CD14-positive monocyte (primary cell): Measurements from ENCODE around the gene AMPH. TPM values are rescaled to one million over a fixed set of nuclear protein-coding genes. Genes with fewer than 3 reads are reported as not detected.
A peak's percentile ranks its signal among the peaks of the same experiment; 100 is the strongest.
"Not testable (repeated sequence)": the region's sequence is repeated elsewhere in the genome, so short reads cannot be mapped to it uniquely, and the experiment has no call there.

ENCODE experiments used
- DNase-seq, 3 donors: peaks; one replicate each; pipeline ENCODE4 v3.0.0-alpha.2; 2011 to 2022
- H2AFZ ChIP-seq: 2 replicates; pipeline ENCODE4 v1.6.0; 2012; ENCODE audit warnings: mild to moderate bottlenecking, low read depth, low read length, inconsistent platforms; ENCODE audit not compliant: insufficient read depth, poor library complexity, severe bottlenecking
- H3K27ac ChIP-seq, 2 donors: 1 replicate in 1 of 2; 2 replicates in 1 of 2; pipeline ENCODE4 v1.5.1; 2012 to 2013; ENCODE audit warnings: low read length in 2 of 2, control low read depth in 1 of 2, inconsistent platforms in 1 of 2, low read depth in 1 of 2, mild to moderate bottlenecking in 1 of 2
- H3K27me3 ChIP-seq, 2 donors: one replicate each; pipeline versions ENCODE4 v1.6.0 to v1.6.1; 2011 to 2013; ENCODE audit warnings: low read length in 2 of 2; ENCODE audit not compliant: control insufficient read depth in 2 of 2, insufficient read depth in 2 of 2
- H3K36me3 ChIP-seq, 2 donors: replicated peaks in 1 of 2; 1 replicate in 1 of 2; 2 replicates in 1 of 2; pipeline versions ENCODE4 v1.5.1 to v1.6.1; 2012 to 2013; ENCODE audit warnings: low read length in 2 of 2, control low read depth in 1 of 2, inconsistent platforms in 1 of 2, mild to moderate bottlenecking in 1 of 2; ENCODE audit not compliant: insufficient read depth in 2 of 2, control insufficient read depth in 1 of 2
- H3K4me1 ChIP-seq, 2 donors: 1 replicate in 1 of 2; 2 replicates in 1 of 2; pipeline versions ENCODE4 v1.5.1 to v1.6.1; 2012 to 2013; ENCODE audit warnings: low read length in 2 of 2, control low read depth in 1 of 2, inconsistent platforms in 1 of 2, mild to moderate bottlenecking in 1 of 2, moderate library complexity in 1 of 2; ENCODE audit not compliant: insufficient read depth in 2 of 2, control insufficient read depth in 1 of 2
- H3K4me2 ChIP-seq: replicated peaks from 2 replicates; pipeline ENCODE3; 2012; ENCODE audit warnings: low read length, moderate library complexity, mild to moderate bottlenecking; ENCODE audit not compliant: poor library complexity, severe bottlenecking; ENCODE audit errors: extremely low read depth
- H3K4me3 ChIP-seq, 3 experiments: fragments of 200-600 bp in 1 of 3; sonication (generic) in 1 of 3; replicated peaks in 1 of 3; 1 replicate in 2 of 3; 2 replicates in 1 of 3; pipeline ENCODE4 v1.5.1; 2011 to 2013; ENCODE audit warnings: low read length in 3 of 3, mild to moderate bottlenecking in 3 of 3, control low read depth in 2 of 3, low read depth in 2 of 3, inconsistent platforms in 1 of 3, moderate library complexity in 1 of 3
- H3K79me2 ChIP-seq: 2 replicates; pipeline ENCODE4 v1.6.0; 2012; ENCODE audit warnings: mild to moderate bottlenecking, control low read depth, inconsistent platforms, low read length, moderate library complexity; ENCODE audit not compliant: insufficient read depth
- H3K9ac ChIP-seq: 2 replicates; pipeline ENCODE4 v1.6.0; 2017; ENCODE audit warnings: low read length, mild to moderate bottlenecking; ENCODE audit not compliant: insufficient read depth, poor library complexity, severe bottlenecking
- H3K9me3 ChIP-seq, 2 donors: replicated peaks in 1 of 2; 1 replicate in 1 of 2; 2 replicates in 1 of 2; pipeline versions ENCODE4 v1.5.1 to v1.6.1; 2012 to 2013; ENCODE audit warnings: low read length in 2 of 2, control low read depth in 1 of 2; ENCODE audit not compliant: control insufficient read depth in 1 of 2, insufficient read depth in 1 of 2
- H4K20me1 ChIP-seq: 2 replicates; pipeline ENCODE4 v1.6.0; 2012; ENCODE audit warnings: mild to moderate bottlenecking, low read length, control low read depth, moderate library complexity; ENCODE audit not compliant: insufficient read depth
- H3K27ac Mint-ChIP-seq, 7 donors: one replicate each; pipeline ENCODE4 v1.8.0; 2020; ENCODE audit warnings: mild to moderate bottlenecking in 7 of 7, mixed read lengths in 7 of 7, moderate library complexity in 6 of 7, inconsistent platforms in 2 of 7
- H3K27me3 Mint-ChIP-seq, 3 donors: one replicate each; pipeline ENCODE4 v1.8.0; 2021 to 2022; ENCODE audit warnings: low read depth in 3 of 3, mild to moderate bottlenecking in 3 of 3, mixed read lengths in 3 of 3, moderate library complexity in 3 of 3, inconsistent platforms in 1 of 3
- H3K36me3 Mint-ChIP-seq, 2 donors: one replicate each; pipeline ENCODE4 v1.8.0; 2020; ENCODE audit warnings: mixed read lengths in 2 of 2, inconsistent platforms in 1 of 2, mild to moderate bottlenecking in 1 of 2
- H3K4me1 Mint-ChIP-seq: one replicate; pipeline ENCODE4 v1.8.0; 2020; ENCODE audit warnings: mild to moderate bottlenecking, mixed read lengths
- H3K4me3 Mint-ChIP-seq, 2 donors: one replicate each; pipeline ENCODE4 v1.8.0; 2020; ENCODE audit warnings: mild to moderate bottlenecking in 2 of 2, mixed read lengths in 2 of 2, moderate library complexity in 1 of 2
- H3K9me3 Mint-ChIP-seq, 7 donors: one replicate each; pipeline ENCODE4 v1.8.0; 2020 to 2022; ENCODE audit warnings: mixed read lengths in 7 of 7, mild to moderate bottlenecking in 6 of 7, moderate library complexity in 6 of 7, inconsistent platforms in 2 of 7
- CTCF ChIP-seq: fragments of 200-600 bp; IDR thresholded peaks from one replicate; pipeline ENCODE4 v1.8.0; 2022; ENCODE audit warnings: antibody characterized with exemption, mild to moderate bottlenecking
- WGBS: methylation state at CpG from one replicate; pipeline ENCODE4 v1.1.5; 2013; ENCODE audit warnings: missing lambda C conversion rate; ENCODE audit not compliant: insufficient coverage; 5-methylcytosine and 5-hydroxymethylcytosine counted together
- intact Hi-C, 2 donors: fragments of 100-400 bp; cut with micrococcal nuclease; formaldehyde crosslinking; loops; one replicate each; pipeline versions ENCODE4 v1.15.0 to v1.15.1; 2023
- polyA plus RNA-seq, 3 donors: library from polyadenylated mRNA; depleted of rRNA in 1 of 3; unstranded in 2 of 3; stranded (reverse) in 1 of 3; fragments of 300-500 nt in 2 of 3; fragments of >200 nt in 1 of 3; fragmentation: Illumina TruSeq in 2 of 3; gene quantifications; 1 replicate in 2 of 3; 2 replicates in 1 of 3; pipeline ENCODE4 v1.2.3, GENCODE V29; 2012 to 2021

The AMPH gene
- polyA plus RNA-seq, 3 donors = 0.61 to 0.96 (median 0.67) TPM

GRCh38 chr7:38341172-38341705, 289.9 kb downstream of the AMPH start:
- H3K27me3 Mint-ChIP-seq, H3K4me3 ChIP-seq, intact Hi-C loops, H3K36me3 ChIP-seq, H3K36me3 Mint-ChIP-seq, H4K20me1 ChIP-seq, H3K9me3 Mint-ChIP-seq, H3K79me2 ChIP-seq, H3K27me3 ChIP-seq, H3K9me3 ChIP-seq, H3K9ac ChIP-seq, H3K4me2 ChIP-seq: not testable (repeated sequence)
- H3K4me1 Mint-ChIP-seq = peaks cover 55% of the 10 kb centered on the region
- peak overlapping the region; percentile 39 to 90 (median 76) for H3K27ac Mint-ChIP-seq
- H3K4me3 Mint-ChIP-seq = peak overlapping the region; percentile 27 to 55
- Histone ChIP-seq H3K27ac (peak overlapping the region; percentile 57 to 65), H3K4me1 (peaks cover 44 to 46% of the 10 kb centered on the region in 2 donors), H2AFZ (peak overlapping the region; percentile 26)
- WGBS = 21% methylated on average over 2 of the region's 2 CpGs
- DNase-seq = peak; percentile 42 to 92 (median 61)

GRCh38 chr7:38339953-38340819, 291.0 kb downstream of the AMPH start:
- TF ChIP-seq CTCF = no peak
- intact Hi-C loops = loop anchor here in 1 of 2 donors (5.0 kb wide), 1 partner anchor 123 kb away; no protein-coding TSS in a partner anchor
- no peaks in the 10 kb centered on the region for H3K27me3 ChIP-seq
- DNase-seq = no peak
- no peaks in the 10 kb centered on the region for H3K36me3 Mint-ChIP-seq
- H3K9me3 Mint-ChIP-seq = no peaks in the 10 kb centered on the region
- no peaks in the 10 kb centered on the region for H3K79me2 ChIP-seq
- no peak overlapping the region for H3K4me2 ChIP-seq
- no peak overlapping the region for H2AFZ ChIP-seq
- H4K20me1 ChIP-seq = no peaks in the 10 kb centered on the region
- 53% methylated on average over 3 of the region's 4 CpGs for WGBS
- H3K9me3 ChIP-seq = no peaks in the 10 kb centered on the region
- peaks cover 55% of the 10 kb centered on the region for H3K4me1 Mint-ChIP-seq
- no peak overlapping the region for H3K9ac ChIP-seq
- H3K4me1 ChIP-seq = peaks cover 43 to 47% of the 10 kb centered on the region in 2 donors
- H3K27me3 Mint-ChIP-seq = no peaks in the 10 kb centered on the region
- H3K36me3 ChIP-seq = no peaks in the 10 kb centered on the region
- peak overlapping the region; percentile 30 to 90 (median 73) for H3K27ac Mint-ChIP-seq
- no peak overlapping the region for H3K4me3 Mint-ChIP-seq
- peak overlapping the region in 1 of 2 donors; percentile 65 for H3K27ac ChIP-seq
- H3K4me3 ChIP-seq = no peak overlapping the region

GRCh38 chr7:38336148-38336515, 295.0 kb downstream of the AMPH start:
- not testable (repeated sequence) for H3K36me3 Mint-ChIP-seq, H4K20me1 ChIP-seq, DNase-seq, H3K36me3 ChIP-seq, H3K9me3 ChIP-seq, H3K9me3 Mint-ChIP-seq, H3K27me3 ChIP-seq, H3K27me3 Mint-ChIP-seq
- peak overlapping the region; percentile 51 for H3K9ac ChIP-seq
- peak overlapping the region; percentile 72 to 88 for H3K27ac ChIP-seq
- peak overlapping the region; percentile 87 for H2AFZ ChIP-seq
- peak overlapping the region; percentile 91 to 99 (median 98) for H3K27ac Mint-ChIP-seq
- peak overlapping the region; percentile 75 for H3K4me2 ChIP-seq
- H3K4me3 ChIP-seq = peak overlapping the region; percentile 32 to 75 (median 38)
- H3K79me2 ChIP-seq = peaks cover 29% of the 10 kb centered on the region
- H3K4me3 Mint-ChIP-seq = peak overlapping the region; percentile 73 to 90
- H3K4me1 Mint-ChIP-seq = peaks cover 65% of the 10 kb centered on the region
- intact Hi-C loops = loop anchor here in 1 of 2 donors (5.0 kb wide), 1 partner anchor 119 kb away; no protein-coding TSS in a partner anchor
- peaks cover 42 to 46% of the 10 kb centered on the region in 2 donors for H3K4me1 ChIP-seq
- WGBS = 80% methylated on average over 5 of the region's 9 CpGs
